GM23248 (cell line): ENCODE measurements around the gene NDUFS6.

Source experiments
- EZH2 ChIP-seq: fragments of 200-600 bp; sonication (generic); IDR thresholded peaks from 2 replicates; pipeline ENCODE4 v1.6.1; 2018; ENCODE audit warnings: antibody characterized with exemption, mild to moderate bottlenecking; ENCODE audit not compliant: insufficient read depth, poor library complexity, severe bottlenecking
- EZH2phosphoT487 ChIP-seq: fragments of 200-600 bp; sonication (generic); IDR thresholded peaks from 2 replicates; pipeline ENCODE4 v1.6.1; 2018; ENCODE audit warnings: antibody characterized with exemption, moderate library complexity, mild to moderate bottlenecking, low read depth; ENCODE audit not compliant: insufficient read depth

GRCh38 chr5:1838013-1838412, 36.8 kb downstream of the NDUFS6 start:
- TF ChIP-seq EZH2 (no peak), EZH2phosphoT487 (no peak)
